ENCODE data around the gene HIP1R. TPM values are rescaled to one million over a fixed set of nuclear protein-coding genes. Genes with fewer than 3 reads are reported as not detected.

The HIP1R gene
- total and polyA plus RNA-seq, 2 of the 8 experiments (the other 6 are each of a cell fraction or from before 2014, with no cell fraction given): 11.2 to 14.5 TPM

- peak overlapping the region; percentile 4; the same call in 1 of the 2 replicates for H3K18ac ChIP-seq (ENCODE audit: extremely low read depth, low read length)
- H3K36me3 ChIP-seq (ENCODE audit: control insufficient read depth in 2 of 4, insufficient read depth in 4 of 4, low read length in 3 of 4): no peaks in the 10 kb centered on the region; a peak in 1 of 8 replicates
- H3K79me1 ChIP-seq (ENCODE audit: low read depth, low read length): peaks cover 8% of the 10 kb centered on the region; the same call in 1 of the 2 replicates
- no peak overlapping the region for H3K14ac ChIP-seq (ENCODE audit: insufficient read length)
- H3K79me2 ChIP-seq (ENCODE audit: control insufficient read depth in 1 of 2, insufficient read depth in 2 of 2, low read length in 2 of 2): no peaks in the 10 kb centered on the region; a peak in 1 of 4 replicates
- no peak overlapping the region for H3K4ac ChIP-seq (replicated peaks; ENCODE audit: insufficient read length, low read depth, low read length)
- H3K23ac ChIP-seq (ENCODE audit: insufficient read length): no peak overlapping the region
- peak in 1 of 2 experiments; percentile 25 for DNase-seq (ENCODE audit: low read depth in 1 of 2, low spot score in 2 of 2)
- H2BK120ac ChIP-seq (replicated peaks; ENCODE audit: low read depth, low read length): no peak overlapping the region
- no peak overlapping the region for H4K5ac ChIP-seq (ENCODE audit: insufficient read length, low read depth, low read length)
- H3K27ac ChIP-seq (ENCODE audit: low read depth, low read length): no peak overlapping the region
- CTCF ChIA-PET (ENCODE audit: partially characterized antibody): interaction anchor here (0.7 to 4.3 kb wide), 8 partner anchors 10 to 146 kb away, joined by 3 to 29 read pairs (median 4); no protein-coding TSS in a partner anchor
- peaks cover 13% of the 10 kb centered on the region; the same call in 1 of the 2 replicates for H3K23me2 ChIP-seq (ENCODE audit: low read depth, low read length)
- no peak for FAIRE-seq
- peak overlapping the region; percentile 82 to 95 for H3K4me2 ChIP-seq (ENCODE audit: insufficient read depth in 1 of 2, low read depth in 2 of 2, low read length in 2 of 2)
- peaks cover 10 to 11% of the 10 kb centered on the region in 2 experiments for H4K20me1 ChIP-seq (replicated peaks in 1 of 2; ENCODE audit: control insufficient read depth in 1 of 2, insufficient read depth in 2 of 2, low read length in 2 of 2)
- no peak overlapping the region for H4K91ac ChIP-seq (replicated peaks; ENCODE audit: insufficient read length, low read length)
- no peak overlapping the region for H2BK15ac ChIP-seq (ENCODE audit: low read length)
- no peak overlapping the region for H2BK12ac ChIP-seq (ENCODE audit: low read depth, low read length)
- no peak overlapping the region for H2BK20ac ChIP-seq (ENCODE audit: low read length)
- no peaks in the 10 kb centered on the region for H3K9me3 ChIP-seq (ENCODE audit: insufficient read depth in 2 of 2, low read depth in 1 of 2, low read length in 1 of 2)
- peaks cover 0 to 13% (median 0%) of the 10 kb centered on the region in 4 experiments; a peak in 3 of 7 replicates for H3K4me1 ChIP-seq (replicated peaks in 1 of 4; ENCODE audit: control insufficient read depth in 3 of 4, insufficient read depth in 4 of 4, low read length in 3 of 4)
- WGBS, 2 experiments (ENCODE audit: extremely low coverage in 1 of 2, insufficient coverage in 1 of 2, insufficient read length in 1 of 2, insufficient replicate concordance in 2 of 2, low coverage in 1 of 2, low lambda C conversion rate in 2 of 2, missing lambda C conversion rate in 1 of 2): 10% methylated on average over 20 of the region's 21 CpGs; no CpG with 5 or more reads in 1 of the 2 experiments
- no peak overlapping the region for H4K8ac ChIP-seq (ENCODE audit: extremely low read depth, insufficient read depth, low read length)
- no peak overlapping the region for H2AK5ac ChIP-seq (ENCODE audit: low read depth, low read length)
- H3K56ac ChIP-seq (replicated peaks; ENCODE audit: insufficient read length, low read depth, low read length): no peak overlapping the region
- H3K27me3 ChIP-seq (replicated peaks in 1 of 4; ENCODE audit: control insufficient read depth in 3 of 4, extremely low read depth in 1 of 4, insufficient read depth in 3 of 4, low read length in 3 of 4): peaks cover 2 to 30% (median 22%) of the 10 kb centered on the region in 4 experiments
- no peak overlapping the region for H2BK5ac ChIP-seq (ENCODE audit: low read depth, low read length)
- H3K9ac ChIP-seq (replicated peaks in 1 of 4; ENCODE audit: extremely low read depth in 1 of 4, low read depth in 3 of 4, low read length in 3 of 4): no peak overlapping the region; a peak in 2 of 7 replicates
- H2AFZ ChIP-seq (ENCODE audit: low read length): peak overlapping the region; percentile 84; the same call in 1 of the 2 replicates
- H3K4me3 ChIP-seq (ENCODE audit: extremely low read depth in 1 of 4, insufficient read depth in 2 of 4, low read depth in 3 of 4, low read length in 4 of 4): peak overlapping the region; percentile 44 to 61 (median 58); a peak in 7 of 8 replicates
- POLR2A ChIA-PET (ENCODE audit: partially characterized antibody): interaction anchor here (0.8 to 2.0 kb wide), 4 partner anchors 11 to 267 kb away, joined by 3 to 6 read pairs (median 3); partner anchors contain the start of gene OGFOD2
- TF ChIP-seq GABPA (IDR thresholded peaks at IDR 0.05; ENCODE audit: borderline replicate concordance, insufficient read depth, low read length) (no peak), JUND (IDR thresholded peaks at IDR 0.05; ENCODE audit: low read length) (no peak), SP2 (IDR thresholded peaks at IDR 0.05; ENCODE audit: low read length) (no peak), RAD21 (IDR thresholded peaks at IDR 0.05 in 1 of 2, conservative IDR thresholded peaks at IDR 0.05 in 1 of 2; ENCODE audit: low read depth in 2 of 2, low read length in 2 of 2) (no peak; a peak in 1 of 4 replicates), ZNF274 (IDR thresholded peaks at IDR 0.05; ENCODE audit: borderline replicate concordance, extremely low read depth, low read length) (no peak), YY1 (IDR thresholded peaks at IDR 0.05; ENCODE audit: low read depth, low read length) (0 out of 2 replicates have a peak, but pooled peaks have one; percentile 32), KDM1A (IDR thresholded peaks at IDR 0.05; ENCODE audit: borderline replicate concordance, low read length) (no peak), SAP30 (IDR thresholded peaks at IDR 0.05; ENCODE audit: insufficient read depth, insufficient replicate concordance, low read length) (peak; percentile 72), SIN3A (conservative IDR thresholded peaks at IDR 0.05 in 1 of 2, IDR thresholded peaks at IDR 0.05 in 1 of 2; ENCODE audit: low read depth in 1 of 2, low read length in 2 of 2) (peak; percentile 44 to 89; a peak in 1 of 4 replicates)
Measured at GRCh38 chr12:122834104-122834920, 945 bp upstream of the HIP1R start.
